ENCODE results near the gene ANKUB1. TPM values are rescaled to one million over a fixed set of nuclear protein-coding genes. Genes with fewer than 3 reads are reported as not detected.

Gene ANKUB1
- total and polyA plus RNA-seq, 2 experiments from 2014 or later = not detected

- Histone ChIP-seq H3K4me3 (no peak overlapping the region), H3K4me1 (ENCODE audit: insufficient read depth) (no peaks in the 10 kb centered on the region), H3K27ac (no peak overlapping the region), H3K9me3 (ENCODE audit: low read depth) (peaks cover 3% of the 10 kb centered on the region), H3K27me3 (no peaks in the 10 kb centered on the region), H3K4me2 (no peak overlapping the region), H3K9me2 (replicated peaks; ENCODE audit: insufficient read depth) (no peaks in the 10 kb centered on the region), H3K36me3 (replicated peaks; ENCODE audit: insufficient read depth, low read depth) (no peaks in the 10 kb centered on the region), H3K79me2 (peaks cover 89% of the 10 kb centered on the region), H2AFZ (no peak overlapping the region), H4K20me1 (ENCODE audit: insufficient read depth, poor library complexity, severe bottlenecking) (peaks cover 3% of the 10 kb centered on the region)
- 94% methylated on average over 1 of the region's 1 CpG for WGBS (ENCODE audit: low lambda C conversion rate, missing lambda C conversion rate)
- no peak for DNase-seq (ENCODE audit: low spot score)
- no peak for TF ChIP-seq CTCF (IDR thresholded peaks at IDR 0.05; ENCODE audit: poor library complexity)
- no peak for TF ChIP-seq EZH2phosphoT487 (IDR thresholded peaks at IDR 0.05; ENCODE audit: low read depth, severe bottlenecking, unreplicated experiment)
- no peak for TF ChIP-seq EZH2 (IDR thresholded peaks at IDR 0.05; ENCODE audit: borderline replicate concordance)
These were observed 36.0 kb upstream of the ANKUB1 start for GRCh38 chr3:149828390-149828789.

GRCh38 chr3:149826636-149827035 lies 34.3 kb upstream of the ANKUB1 start:
- Histone ChIP-seq H3K4me1 (ENCODE audit: insufficient read depth) (no peaks in the 10 kb centered on the region), H3K27ac (no peak overlapping the region), H3K9me3 (ENCODE audit: low read depth) (no peaks in the 10 kb centered on the region), H3K36me3 (replicated peaks; ENCODE audit: insufficient read depth, low read depth) (no peaks in the 10 kb centered on the region), H4K20me1 (ENCODE audit: insufficient read depth, poor library complexity, severe bottlenecking) (peaks cover 5% of the 10 kb centered on the region), H3K79me2 (peaks cover 92% of the 10 kb centered on the region), H3K4me2 (no peak overlapping the region), H3K4me3 (no peak overlapping the region), H2AFZ (no peak overlapping the region), H3K9me2 (replicated peaks; ENCODE audit: insufficient read depth) (no peaks in the 10 kb centered on the region), H3K27me3 (no peaks in the 10 kb centered on the region)
- TF ChIP-seq EZH2phosphoT487 (IDR thresholded peaks at IDR 0.05; ENCODE audit: low read depth, severe bottlenecking, unreplicated experiment) = no peak
- no peak for TF ChIP-seq EZH2 (IDR thresholded peaks at IDR 0.05; ENCODE audit: borderline replicate concordance)
- no peak for DNase-seq (ENCODE audit: low spot score)
- 93% methylated on average over 3 of the region's 3 CpGs for WGBS (ENCODE audit: low lambda C conversion rate, missing lambda C conversion rate)

DNA sequence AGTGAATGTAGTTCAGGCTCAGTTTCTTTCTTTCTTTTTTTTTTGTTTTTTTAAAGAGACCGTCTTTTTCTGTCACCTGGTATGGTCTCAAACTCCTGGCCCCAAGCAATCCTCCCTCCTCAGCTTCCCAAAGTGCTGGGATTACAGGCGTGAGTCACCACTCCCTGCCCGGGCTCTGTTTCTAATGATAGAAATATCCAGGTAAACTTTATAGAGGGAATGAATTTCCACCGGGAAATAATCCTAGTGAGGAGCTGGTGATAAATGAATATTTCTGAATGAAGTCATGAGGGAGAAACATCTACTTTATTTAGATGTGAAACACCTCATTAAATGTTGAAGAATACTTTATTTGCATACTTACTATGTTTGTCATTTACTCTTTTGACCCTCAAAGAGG lies 27.8 kb upstream of the ANKUB1 start:
- TF ChIP-seq EZH2phosphoT487 (IDR thresholded peaks at IDR 0.05; ENCODE audit: low read depth, severe bottlenecking, unreplicated experiment) = no peak
- WGBS (ENCODE audit: low lambda C conversion rate, missing lambda C conversion rate) = 60% methylated on average over 4 of the region's 4 CpGs
- peaks cover 30% of the 10 kb centered on the region for H4K20me1 ChIP-seq (ENCODE audit: insufficient read depth, poor library complexity, severe bottlenecking)

DNA sequence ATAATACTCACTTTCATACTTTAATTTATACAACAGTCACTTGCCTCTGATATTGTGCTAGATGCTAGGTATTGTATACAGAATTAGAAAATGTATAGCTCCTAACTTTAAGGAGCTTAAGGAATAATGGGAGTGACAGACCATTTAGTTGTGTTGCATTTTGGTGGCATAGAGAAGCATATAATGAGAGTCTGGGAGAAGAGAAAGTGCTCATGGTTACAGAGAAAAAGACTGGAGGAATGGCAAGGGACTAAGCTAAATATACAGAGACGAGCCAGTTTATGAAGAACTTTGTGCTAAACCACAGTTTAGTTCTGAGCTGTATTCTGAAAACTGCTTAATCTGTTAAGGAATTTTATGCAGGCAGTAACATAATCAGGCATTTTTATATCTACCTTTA lies 27.1 kb upstream of the ANKUB1 start:
- peaks cover 98% of the 10 kb centered on the region for H3K79me2 ChIP-seq
- no peak overlapping the region for H3K27ac ChIP-seq
- DNase-seq (ENCODE audit: low spot score) = no peak
- H3K36me3 ChIP-seq (replicated peaks; ENCODE audit: insufficient read depth, low read depth) = no peaks in the 10 kb centered on the region
- H3K4me1 ChIP-seq (ENCODE audit: insufficient read depth) = peaks cover 13% of the 10 kb centered on the region
- no peak overlapping the region for H3K4me2 ChIP-seq
- H3K4me3 ChIP-seq = no peak overlapping the region
- H3K27me3 ChIP-seq = no peaks in the 10 kb centered on the region
- 96% methylated on average over 1 of the region's 1 CpG for WGBS (ENCODE audit: low lambda C conversion rate, missing lambda C conversion rate)
- H4K20me1 ChIP-seq (ENCODE audit: insufficient read depth, poor library complexity, severe bottlenecking) = peaks cover 35% of the 10 kb centered on the region
- no peak overlapping the region for H2AFZ ChIP-seq
- H3K9me2 ChIP-seq (replicated peaks; ENCODE audit: insufficient read depth) = no peaks in the 10 kb centered on the region
- no peaks in the 10 kb centered on the region for H3K9me3 ChIP-seq (ENCODE audit: low read depth)
- no peak for TF ChIP-seq CTCF (IDR thresholded peaks at IDR 0.05; ENCODE audit: poor library complexity)
- no peak for TF ChIP-seq EZH2phosphoT487 (IDR thresholded peaks at IDR 0.05; ENCODE audit: low read depth, severe bottlenecking, unreplicated experiment)
- no peak for TF ChIP-seq EZH2 (IDR thresholded peaks at IDR 0.05; ENCODE audit: borderline replicate concordance)

More for the DNA sequence above, 27.8 kb upstream of the ANKUB1 start:
- no peak for DNase-seq (ENCODE audit: low spot score)
- Histone ChIP-seq H2AFZ (no peak overlapping the region), H3K4me3 (no peak overlapping the region), H3K4me2 (no peak overlapping the region), H3K9me3 (ENCODE audit: low read depth) (no peaks in the 10 kb centered on the region), H3K36me3 (replicated peaks; ENCODE audit: insufficient read depth, low read depth) (no peaks in the 10 kb centered on the region), H3K27ac (no peak overlapping the region), H3K9me2 (replicated peaks; ENCODE audit: insufficient read depth) (no peaks in the 10 kb centered on the region), H3K4me1 (ENCODE audit: insufficient read depth) (peaks cover 5% of the 10 kb centered on the region), H3K27me3 (no peaks in the 10 kb centered on the region), H3K79me2 (peaks cover 98% of the 10 kb centered on the region)

Measured in hepatocyte (in vitro differentiated cells).